GM12878 (cell line): Measurements from ENCODE around the gene PEMT. TPM values are rescaled to one million over a fixed set of nuclear protein-coding genes. Genes with fewer than 3 reads are reported as not detected.

Source experiments
- ATAC-seq: fragments of 200-7000 bp; cut with Tn5 transposase; 3 replicates; pipeline ENCODE4 v1.9.1; 2020; ENCODE audit warnings: mild to moderate bottlenecking, moderate library complexity
- BruUV-seq: library from RNA; stranded (reverse); fragments of 400-500 nt; replicated peaks from 2 replicates; lab custom pipeline; 2021; lab: Mats Ljungman, UMichigan
- CTCF ChIA-PET: fragments of 300-600 bp; sonication (Branson Sonifier 250); formaldehyde crosslinking; extraction: SDS; loops from one replicate; lab custom pipeline; 2021; ENCODE audit warnings: inconsistent platforms; lab: Yijun Ruan, JAX
- POLR2A ChIA-PET: fragments of 350-600 bp; formaldehyde crosslinking; extraction: SDS; loops from one replicate; lab custom pipeline; 2021; ENCODE audit warnings: inconsistent platforms; lab: Charles Lee
- RAD21 ChIA-PET: fragments of 300-600 bp; sonication (Branson Sonifier 250); formaldehyde crosslinking; loops from one replicate; lab custom pipeline; 2023; ENCODE audit warnings: antibody characterized with exemption; ENCODE audit not compliant: unreplicated experiment; lab: Charles Lee
- SMC1A ChIA-PET: fragments of 300-600 bp; sonication (Branson Sonifier 250); formaldehyde crosslinking; loops from one replicate; lab custom pipeline; 2023; ENCODE audit not compliant: unreplicated experiment, uncharacterized antibody; lab: Charles Lee
- DNase-seq: peaks from one replicate; pipeline ENCODE4 v3.0.0-alpha.2; 2011; ENCODE audit warnings: low read depth, low spot score
- FAIRE-seq: peaks from 3 replicates; lab custom pipeline; 2011; peaks lifted over from hg19 to GRCh38; lab: Jason Lieb, UNC
- H2AFZ ChIP-seq: 2 replicates; pipeline ENCODE4 v1.6.0; 2011; ENCODE audit warnings: low read depth, low read length, control low read depth; ENCODE audit not compliant: control insufficient read depth
- H3K27ac ChIP-seq: 2 replicates; pipeline ENCODE4 v1.5.1; 2011; ENCODE audit warnings: control low read depth; ENCODE audit not compliant: control insufficient read depth, insufficient read depth
- H3K27me3 ChIP-seq, 2 experiments: replicated peaks in 1 of 2; 2 replicates each; pipeline versions ENCODE4 v1.6.0 to v1.6.1; 2011; ENCODE audit warnings: low read length in 1 of 2; ENCODE audit not compliant: control insufficient read depth in 2 of 2, insufficient read depth in 2 of 2
- H3K36me3 ChIP-seq, 2 experiments: 2 replicates each; pipeline ENCODE4 v1.5.1; 2011; ENCODE audit warnings: low read length in 1 of 2; ENCODE audit not compliant: control insufficient read depth in 2 of 2, insufficient read depth in 2 of 2
- H3K4me1 ChIP-seq: 2 replicates; pipeline ENCODE4 v1.6.1; 2011; ENCODE audit warnings: mild to moderate bottlenecking, low read length, moderate library complexity, mixed read lengths; ENCODE audit not compliant: control insufficient read depth, insufficient read depth
- H3K4me2 ChIP-seq: 2 replicates; pipeline ENCODE4 v1.6.0; 2011; ENCODE audit warnings: control low read depth; ENCODE audit not compliant: control insufficient read depth, insufficient read depth
- H3K4me3 ChIP-seq: fragments of 200-600 bp; sonication (generic); 2 replicates; pipeline ENCODE4 v1.5.1; 2016
- H3K79me2 ChIP-seq: 2 replicates; pipeline ENCODE4 v1.6.0; 2011; ENCODE audit warnings: low read length; ENCODE audit not compliant: control insufficient read depth, insufficient read depth
- H3K9ac ChIP-seq: 2 replicates; pipeline ENCODE4 v1.8.0; 2011; ENCODE audit warnings: low read length, control low read depth, mixed read lengths; ENCODE audit not compliant: control insufficient read depth, insufficient read depth
- H3K9me3 ChIP-seq: replicated peaks from 3 replicates; pipeline ENCODE4 v1.5.1; 2011; ENCODE audit warnings: mild to moderate bottlenecking, low read length; ENCODE audit not compliant: control insufficient read depth, insufficient read depth
- H4K20me1 ChIP-seq: 2 replicates; pipeline ENCODE4 v1.6.0; 2011; ENCODE audit not compliant: control insufficient read depth, insufficient read depth
- BACH1 ChIP-seq: fragments of 450-650 bp; IDR thresholded peaks from 2 replicates; pipeline ENCODE4 v1.6.1; 2017; ENCODE audit warnings: mild to moderate bottlenecking, borderline replicate concordance
- BCL3 ChIP-seq: IDR thresholded peaks from 2 replicates; pipeline ENCODE4 v1.6.1; 2011; ENCODE audit warnings: borderline replicate concordance, low read depth, mild to moderate bottlenecking, moderate library complexity, low read length; ENCODE audit not compliant: insufficient read depth, poor library complexity, severe bottlenecking
- BHLHE40 ChIP-seq, 2 experiments: fragments of 450-650 bp in 1 of 2; IDR thresholded peaks; 2 replicates each; pipeline ENCODE4 v1.6.1; 2011 to 2017; ENCODE audit warnings: low read depth in 2 of 2, borderline replicate concordance in 1 of 2, improper control_type of control experiment in 1 of 2, low read length in 1 of 2, mild to moderate bottlenecking in 1 of 2
- ESRRA ChIP-seq: IDR thresholded peaks from 2 replicates; pipeline ENCODE4 v1.6.1; 2012; ENCODE audit warnings: mild to moderate bottlenecking, low read length, improper control_type of control experiment
- ETV6 ChIP-seq, 2 experiments: fragments of 450-650 bp in 1 of 2; IDR thresholded peaks in 1 of 2; conservative IDR thresholded peaks in 1 of 2; 2 replicates each; pipeline ENCODE4 v1.6.1; 2014; ENCODE audit warnings: antibody characterized with exemption in 1 of 2, borderline replicate concordance in 1 of 2, low read depth in 1 of 2, mild to moderate bottlenecking in 1 of 2, moderate library complexity in 1 of 2
- IRF3 ChIP-seq: fragments of 450-650 bp; IDR thresholded peaks from 2 replicates; pipeline ENCODE4 v1.6.1; 2014; ENCODE audit warnings: mild to moderate bottlenecking
- MEF2A ChIP-seq: IDR thresholded peaks from 2 replicates; pipeline ENCODE4 v1.6.1; 2011; ENCODE audit warnings: low read depth, mild to moderate bottlenecking, low read length, moderate library complexity; ENCODE audit not compliant: insufficient read depth
- SKIL ChIP-seq: fragments of 450-650 bp; IDR thresholded peaks from 2 replicates; pipeline ENCODE4 v1.6.1; 2017; ENCODE audit warnings: mild to moderate bottlenecking, low read depth, inconsistent platforms; ENCODE audit not compliant: poor library complexity, severe bottlenecking
- SMARCA5 ChIP-seq: fragments of 450-650 bp; IDR thresholded peaks from 2 replicates; pipeline ENCODE4 v1.6.1; 2017; ENCODE audit warnings: mild to moderate bottlenecking
- SUPT20H ChIP-seq: IDR thresholded peaks from 2 replicates; pipeline ENCODE4 v1.6.1; 2011; ENCODE audit warnings: low read depth, mild to moderate bottlenecking, low read length, moderate library complexity, borderline replicate concordance; ENCODE audit not compliant: control insufficient read depth
- ZBTB4 ChIP-seq: fragments of 450-650 bp; formaldehyde crosslinking; IDR thresholded peaks from 2 replicates; pipeline ENCODE4 v1.4.0; 2022; ENCODE audit warnings: mild to moderate bottlenecking, moderate library complexity
- WGBS: methylation state at CpG from one replicate; pipeline ENCODE4 v1.1.6; 2016; ENCODE audit warnings: low lambda C conversion rate; ENCODE audit not compliant: insufficient replicate concordance, insufficient coverage; ENCODE audit errors: missing lambda C conversion rate; 5-methylcytosine and 5-hydroxymethylcytosine counted together
- in situ Hi-C: fragments of 300-500 bp; cut with MboI; formaldehyde crosslinking; loops from 9 replicates; pipeline ENCODE4 v1.14.3; 2018; ENCODE audit warnings: mixed read lengths
- intact Hi-C: fragments of 100-400 bp; cut with micrococcal nuclease; formaldehyde crosslinking; loops from one replicate; pipeline ENCODE4 v1.14.2; 2022; ENCODE audit not compliant: unreplicated experiment
- polyA plus RNA-seq, 11 experiments: library from polyadenylated mRNA; depleted of rRNA in 4 of 11; unstranded in 6 of 11; stranded (reverse) in 5 of 11; fragments of >200 nt; fragmentation: Nextera tagmentation in 4 of 11; fragmentation: Illumina TruSeq in 1 of 11; extraction: Ambion mirVana in 4 of 11; extraction: Trizol in 1 of 11; gene quantifications; 1 replicate in 1 of 11; 2 replicates in 10 of 11; pipeline versions ENCODE4 v1.2.1 to v1.2.3, GENCODE V29; 2011 to 2016; ENCODE audit warnings: inconsistent platforms in 2 of 11, missing spikeins in 2 of 11, low read depth in 1 of 11
- total RNA-seq, 4 experiments: library from RNA; depleted of rRNA in 3 of 4; stranded (reverse); fragments of >200 nt in 3 of 4; fragmentation: Illumina TruSeq in 1 of 4; extraction: Trizol in 1 of 4; gene quantifications; 2 replicates each; pipeline versions ENCODE4 v1.2.1 to v1.2.3, GENCODE V29; 2013 to 2021

Gene PEMT
- total and polyA plus RNA-seq, 10 of the 15 experiments (the other 5 are each of a cell fraction or from before 2014, with no cell fraction given): 2.8 to 44.7 (median 25.4) TPM

- SMC1A ChIA-PET: interaction anchor here (0.9 kb wide), 1 partner anchor 10 kb away, joined by 3 read pairs; no protein-coding TSS in a partner anchor
- in situ Hi-C loops: loop anchor here (5.0 kb wide), 2 partner anchors 142 to 143 kb away; no protein-coding TSS in a partner anchor
- H3K27ac ChIP-seq: no peak overlapping the region
- H3K9ac ChIP-seq: no peak overlapping the region
- 42% methylated on average over 17 of the region's 17 CpGs for WGBS
- H3K36me3 ChIP-seq: no peaks in the 10 kb centered on the region
- CTCF ChIA-PET: interaction anchor here (0.7 to 3.9 kb wide), 2 partner anchors 138 to 142 kb away, joined by 3 to 64 read pairs; no protein-coding TSS in a partner anchor
- peaks cover 4% of the 10 kb centered on the region; the same call in 1 of the 2 replicates for H3K4me1 ChIP-seq
- no peaks in the 10 kb centered on the region for H4K20me1 ChIP-seq
- POLR2A ChIA-PET: interaction anchor here (0.6 kb wide), 1 partner anchor 447 kb away, joined by 3 read pairs; no protein-coding TSS in a partner anchor
- H3K4me2 ChIP-seq: no peak overlapping the region
- FAIRE-seq: no peak
- no peak for ATAC-seq
- H3K79me2 ChIP-seq: no peaks in the 10 kb centered on the region
- no peak overlapping the region for H3K4me3 ChIP-seq
- H2AFZ ChIP-seq: no peak overlapping the region
- intact Hi-C loops: loop anchor here (1.0 to 5.0 kb wide), 2 partner anchors 23 to 68 kb away; partner anchors contain the start of gene MED9
- RAD21 ChIA-PET: no interaction called here
- no TSS peak for BruUV-seq
- peaks cover 2 to 10% of the 10 kb centered on the region in 2 experiments; a peak in 3 of 4 replicates for H3K27me3 ChIP-seq
- DNase-seq: no peak
- H3K9me3 ChIP-seq: no peaks in the 10 kb centered on the region
- no peak for TF ChIP-seq ESRRA
- TF ChIP-seq SKIL: no peak
- TF ChIP-seq ZBTB4 (CRISPR knock-in tag): no peak
- TF ChIP-seq BACH1: no peak
- no peak for TF ChIP-seq SUPT20H
- no peak for TF ChIP-seq IRF3
- TF ChIP-seq BHLHE40 (IDR thresholded peaks at IDR 0.05; ENCODE audit: borderline replicate concordance in 1 of 2, low read depth in 2 of 2, low read length in 1 of 2): no peak
- no peak for TF ChIP-seq ETV6 (conservative IDR thresholded peaks at IDR 0.05 in 1 of 2, IDR thresholded peaks at IDR 0.05 in 1 of 2; ENCODE audit: borderline replicate concordance in 1 of 2, low read depth in 1 of 2)
- TF ChIP-seq MEF2A: no peak
- TF ChIP-seq SMARCA5: no peak
- no peak for TF ChIP-seq BCL3
Observed at GRCh38 chr17:17499402-17500145, 91.9 kb downstream of the PEMT start.
